ENCODE results near the gene HOXA2.

HOXA2 gene

DNA sequence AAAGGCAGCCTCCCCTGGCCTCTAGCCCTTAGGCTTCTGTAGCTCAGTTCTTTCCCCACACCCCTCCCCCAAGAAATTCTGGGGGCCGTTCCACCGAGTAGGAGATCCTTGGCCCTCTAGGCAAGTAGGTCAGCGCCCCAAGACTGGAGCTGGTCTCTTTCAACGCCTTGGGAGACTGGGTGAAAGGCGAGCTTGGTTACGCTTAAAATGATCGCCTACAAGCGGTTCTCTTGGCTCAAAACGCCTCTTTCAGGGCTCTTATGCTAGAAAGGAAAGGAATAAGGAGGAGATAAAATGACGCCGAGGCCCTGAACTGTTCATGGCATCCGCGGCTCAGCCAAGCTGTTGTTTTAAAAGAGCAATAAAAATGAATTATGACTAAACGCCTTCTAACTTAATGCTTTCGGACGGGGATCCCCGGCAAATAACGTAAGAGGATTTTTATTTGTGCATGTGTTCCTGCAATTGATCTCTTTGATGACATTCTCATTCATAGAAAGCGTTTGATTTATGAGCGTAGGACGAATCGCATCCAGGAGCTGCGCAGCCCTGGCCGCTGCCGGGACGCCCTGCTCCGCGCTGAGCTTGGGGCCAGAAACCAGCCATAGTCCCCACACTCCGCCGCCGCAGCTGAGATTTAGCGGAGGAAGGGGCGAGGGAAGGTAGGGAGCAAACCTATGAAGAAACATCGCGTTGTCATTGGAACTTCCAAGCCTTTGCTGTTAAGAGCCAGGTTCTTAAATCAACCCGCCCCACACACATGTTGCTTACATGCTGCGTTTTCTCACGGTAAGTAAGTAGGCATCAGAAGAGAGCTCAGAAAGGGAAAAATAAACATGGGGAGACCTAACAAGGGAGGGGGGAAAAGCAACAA lies 3.7 kb downstream of the HOXA2 start:
- no peak for DNase-seq (ENCODE audit: low spot score)

DNA sequence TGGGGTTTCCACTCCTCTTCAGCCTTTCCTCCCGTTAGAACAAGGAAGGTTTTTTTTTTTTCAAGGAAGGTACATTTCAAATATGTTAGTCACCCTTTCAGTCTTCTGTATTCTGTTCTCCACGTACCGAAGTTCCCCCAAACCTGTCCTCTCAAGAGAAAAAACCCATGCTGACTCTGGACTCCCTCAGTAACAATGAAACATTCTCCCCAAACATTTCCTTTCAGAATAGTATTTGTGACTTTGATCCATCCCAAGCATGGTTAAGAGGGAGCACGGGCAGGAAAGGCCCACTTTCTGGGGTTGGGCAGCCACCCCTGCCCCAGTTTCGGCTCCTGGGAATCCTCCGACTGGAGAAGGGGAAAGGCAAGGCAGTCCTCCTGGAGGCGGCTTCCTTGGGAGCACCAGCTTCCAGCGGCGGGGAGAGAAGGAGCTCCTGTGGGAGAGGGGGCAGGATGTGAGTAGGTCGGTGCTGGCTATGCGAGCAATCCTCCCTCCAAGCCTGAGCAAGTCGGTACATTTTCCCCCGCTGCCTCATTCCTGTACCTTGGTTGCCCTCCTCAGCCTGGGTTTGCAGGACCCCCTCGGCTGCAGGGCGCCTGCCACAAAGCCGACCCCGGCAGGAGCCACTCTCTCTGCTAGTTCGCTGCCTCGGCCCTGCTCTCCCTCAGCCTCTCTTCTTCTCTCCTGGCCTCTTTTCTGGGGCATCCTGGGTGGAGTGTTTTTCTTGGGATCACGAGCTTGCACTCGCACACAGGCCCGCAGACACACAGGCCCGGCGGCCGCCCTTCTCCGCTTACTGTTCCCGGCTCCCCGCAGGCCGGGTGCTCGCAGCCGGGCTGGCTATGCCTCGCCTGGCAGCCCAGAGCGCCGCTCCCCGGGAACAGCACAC lies 4.6 kb downstream of the HOXA2 start:
- no peak for DNase-seq (ENCODE audit: low spot score)

DNA sequence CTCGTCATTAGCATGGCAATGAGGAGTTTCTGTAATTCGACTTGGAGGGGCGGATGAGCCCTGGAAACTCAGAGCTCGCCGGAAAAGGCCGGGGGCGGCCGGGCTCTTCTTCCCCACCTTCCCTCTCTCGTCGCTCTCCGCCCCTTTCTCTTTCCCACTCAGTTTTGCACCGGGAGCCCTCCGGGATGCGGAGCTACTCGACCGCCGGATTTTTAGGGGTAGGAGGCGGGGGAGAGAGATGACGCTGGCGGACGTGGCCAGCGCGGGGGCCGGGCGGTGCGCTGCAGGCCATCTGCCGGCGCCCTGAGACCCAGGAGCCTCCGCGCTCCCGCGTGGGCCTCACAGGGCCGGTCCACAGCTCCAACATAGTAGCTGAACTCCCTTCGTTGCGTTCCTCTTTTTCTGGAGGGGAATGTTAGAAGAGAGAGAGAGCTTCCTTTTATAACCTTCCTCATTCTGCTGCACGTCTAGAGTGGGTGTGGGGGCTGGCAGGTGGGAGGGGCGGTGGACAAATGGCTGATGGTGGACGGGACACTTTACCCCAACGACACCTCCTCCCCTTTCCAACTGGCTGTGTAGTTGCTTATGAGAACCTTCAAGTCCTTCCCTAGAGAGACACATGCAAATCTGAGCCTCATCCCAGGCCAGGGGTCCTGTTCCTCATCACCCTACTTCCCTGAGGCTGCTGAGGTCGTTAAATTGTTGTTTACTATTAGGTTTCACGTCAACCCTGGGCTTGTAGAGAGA lies 5.5 kb downstream of the HOXA2 start:
- no peak for DNase-seq (ENCODE audit: low spot score)

- peak; percentile 95 for DNase-seq (ENCODE audit: low spot score)
Observed at GRCh38 chr7:27095897-27096767, 6.4 kb downstream of the HOXA2 start, which contains the start of gene HOXA1. TSS of gene HOXA1 (minus strand) at chr7:27096000. CDS start at chr7:27095912, 88 bp downstream.

DNA sequence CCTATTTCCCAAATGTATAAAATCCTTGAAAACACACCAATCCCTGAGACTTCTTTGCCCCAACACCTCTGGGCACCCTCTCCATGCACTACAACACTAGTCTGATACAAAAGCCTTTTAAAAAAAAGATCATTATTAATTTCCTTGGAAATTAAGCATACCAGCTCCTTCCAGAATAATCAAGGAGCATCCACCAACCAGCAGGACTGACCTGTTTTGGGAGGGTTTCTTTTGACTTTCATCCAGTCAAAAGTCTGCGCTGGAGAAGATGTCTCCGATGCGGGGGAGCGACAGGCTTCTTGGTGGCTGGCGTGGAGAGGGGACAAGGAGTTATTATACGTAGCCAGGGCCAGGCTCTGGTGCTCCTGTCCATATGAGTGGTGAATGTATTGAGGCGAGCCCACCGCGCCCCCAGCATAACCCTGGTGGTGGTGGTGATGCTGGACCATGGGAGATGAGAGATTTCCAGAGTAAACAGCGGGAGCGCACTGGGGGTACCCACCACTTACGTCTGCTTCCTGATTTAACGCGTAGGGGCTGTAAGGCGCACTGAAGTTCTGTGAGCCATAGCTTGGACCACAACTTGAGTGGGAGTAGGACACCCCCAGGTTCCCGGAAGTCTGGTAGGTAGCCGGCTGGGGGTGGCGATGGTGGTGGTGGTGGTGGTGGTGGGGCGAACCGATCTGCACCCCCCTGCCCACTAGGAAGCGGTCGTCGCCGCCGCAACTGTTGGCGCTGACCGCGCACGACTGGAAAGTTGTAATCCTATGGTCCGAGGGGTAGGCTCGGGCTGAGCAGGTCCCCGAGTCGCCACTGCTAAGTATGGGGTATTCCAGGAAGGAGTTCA lies 7.2 kb downstream of the HOXA2 start:
- DNase-seq (ENCODE audit: low spot score), result no peak

GRCh38 chr7:27094304-27095049 lies 8.0 kb downstream of the HOXA2 start:
- DNase-seq (ENCODE audit: low spot score), result no peak

DNA sequence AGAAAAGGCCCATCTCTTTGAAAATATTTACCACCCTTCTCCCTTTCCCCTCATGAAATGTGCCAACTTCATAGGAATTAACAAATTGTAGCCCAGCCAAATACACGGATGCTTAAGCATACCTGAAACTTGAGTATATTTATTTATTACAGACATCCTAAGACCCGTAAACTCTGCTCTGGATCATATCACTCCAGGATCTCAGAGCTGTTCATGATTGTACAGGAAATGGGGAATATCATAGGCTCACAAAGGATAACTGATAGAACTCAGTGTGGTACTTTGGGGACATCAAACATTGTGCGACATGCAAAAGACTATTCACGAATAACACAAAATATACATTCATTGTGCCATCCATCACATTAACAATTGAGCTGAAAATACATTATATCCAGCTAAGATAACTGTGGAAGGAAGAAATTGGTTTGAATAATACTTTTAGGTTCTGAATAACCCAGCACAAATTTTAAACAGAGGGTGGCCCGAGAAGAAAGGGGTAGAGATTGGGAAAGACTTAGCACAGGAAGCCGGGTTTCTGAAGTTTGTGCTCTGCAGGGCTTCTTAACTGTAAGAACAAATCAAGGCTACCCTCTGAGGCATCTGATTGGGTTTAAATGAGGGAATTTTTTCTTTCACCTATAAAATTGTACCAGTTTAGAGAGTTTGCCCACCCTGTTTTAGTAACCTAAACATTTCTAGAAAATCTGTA lies 9.1 kb downstream of the HOXA2 start:
- DNase-seq (ENCODE audit: low spot score), result no peak

DNA sequence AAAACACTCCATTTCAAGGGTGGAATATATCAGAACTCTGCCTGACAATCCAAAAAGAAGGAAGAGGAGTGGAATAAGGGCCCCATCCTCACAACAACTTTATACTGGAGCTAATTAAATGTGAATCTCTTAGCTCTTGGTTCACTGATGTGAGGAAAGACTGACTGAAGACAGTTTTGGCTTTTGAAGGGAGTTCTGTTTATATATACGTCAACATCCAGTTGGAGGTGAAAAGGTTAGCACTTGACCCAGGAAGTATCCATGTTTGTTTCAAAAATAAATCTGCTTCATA lies 9.7 kb downstream of the HOXA2 start:
- no peak for DNase-seq (ENCODE audit: low spot score)

DNA sequence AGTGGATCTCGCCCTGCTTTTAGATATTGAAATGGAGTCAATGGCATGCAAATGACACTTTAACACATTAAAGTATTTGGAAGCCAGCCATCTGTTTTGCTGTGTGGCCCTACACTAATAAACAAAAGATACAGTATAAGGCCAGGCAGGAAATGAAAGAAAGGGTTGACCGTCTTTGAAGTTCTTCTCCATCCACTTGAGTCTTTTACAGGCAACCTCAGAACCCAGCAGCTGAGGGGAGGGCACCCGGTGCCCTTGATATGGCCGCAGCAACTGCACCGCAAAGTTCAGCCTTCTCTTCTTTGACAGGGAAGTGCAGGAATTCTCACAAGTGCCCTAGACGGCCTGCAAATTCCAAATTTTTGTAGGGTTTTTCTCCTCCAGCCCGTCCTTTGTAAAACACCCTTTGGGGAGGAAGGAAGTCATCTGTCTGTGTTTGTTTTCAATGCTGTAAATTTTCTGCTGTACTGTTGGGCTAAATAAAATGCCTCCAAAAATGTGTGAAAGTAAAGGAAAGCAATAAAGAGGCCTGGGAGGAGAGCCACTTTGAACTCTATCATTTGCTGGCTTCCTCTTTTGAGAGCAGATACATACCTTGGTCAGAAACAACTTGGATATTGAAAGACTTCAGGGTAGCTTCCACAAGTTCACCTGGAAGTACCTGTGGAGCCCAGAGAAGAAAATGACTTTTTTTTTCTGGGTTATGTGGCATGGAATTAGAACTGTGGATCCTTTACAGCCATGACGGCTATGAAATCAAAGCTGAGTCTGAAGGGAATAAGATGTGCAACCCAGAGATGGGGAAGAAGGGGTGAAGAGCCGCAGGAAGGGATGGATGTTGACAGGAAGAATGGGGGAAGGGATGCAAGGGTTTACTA lies 10.3 kb downstream of the HOXA2 start:
- DNase-seq (ENCODE audit: low spot score), result no peak

DNA sequence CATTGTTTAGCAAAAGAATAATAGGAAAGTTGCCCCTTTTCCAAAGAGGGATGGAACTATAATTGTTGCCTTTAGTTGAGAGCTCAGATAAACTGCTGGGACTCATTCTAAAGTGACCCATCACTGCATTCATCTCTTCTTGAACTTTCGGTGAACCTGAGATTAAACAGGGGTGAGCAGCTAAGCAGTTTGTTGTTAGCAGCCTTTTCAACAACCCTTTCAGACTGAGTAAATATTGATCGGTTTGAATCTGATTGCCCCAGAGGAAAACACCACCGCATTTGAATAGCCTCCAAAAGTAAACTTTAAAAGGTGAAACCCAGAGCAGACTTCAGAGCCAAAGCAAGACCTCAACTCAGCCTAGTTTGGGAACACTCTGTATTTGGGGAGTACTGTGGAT lies 11.4 kb downstream of the HOXA2 start:
- DNase-seq (ENCODE audit: low spot score), result peak; percentile 42

- DNase-seq (ENCODE audit: low spot score), result no peak
Observed at GRCh38 chr7:27088002-27088922, 14.2 kb downstream of the HOXA2 start.

GRCh38 chr7:27083646-27084045 lies 18.8 kb downstream of the HOXA2 start:
- no peak for DNase-seq (ENCODE audit: low spot score)

DNA sequence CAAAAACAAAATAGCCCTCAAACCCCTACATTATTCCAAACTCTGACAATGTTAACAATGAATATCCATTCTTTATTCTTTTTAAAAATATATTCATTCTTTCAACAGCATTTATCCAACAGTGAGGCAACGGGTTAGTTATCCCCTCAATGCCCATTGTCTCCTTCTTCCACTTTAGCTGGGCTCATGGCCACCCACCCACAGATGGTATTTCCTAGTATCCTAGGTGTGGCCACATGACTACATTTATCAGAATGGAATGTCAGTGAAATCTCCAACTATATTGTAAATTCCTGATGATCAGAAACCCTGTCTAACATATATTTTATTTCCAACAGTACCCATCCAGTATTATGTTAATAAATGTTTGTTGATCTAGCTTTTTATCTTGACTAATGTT lies 20.3 kb downstream of the HOXA2 start:
- no peak for DNase-seq (ENCODE audit: low spot score)

GRCh38 chr7:27080844-27081436 lies 21.5 kb downstream of the HOXA2 start:
- peak; percentile 68 for DNase-seq (ENCODE audit: low spot score)

DNA sequence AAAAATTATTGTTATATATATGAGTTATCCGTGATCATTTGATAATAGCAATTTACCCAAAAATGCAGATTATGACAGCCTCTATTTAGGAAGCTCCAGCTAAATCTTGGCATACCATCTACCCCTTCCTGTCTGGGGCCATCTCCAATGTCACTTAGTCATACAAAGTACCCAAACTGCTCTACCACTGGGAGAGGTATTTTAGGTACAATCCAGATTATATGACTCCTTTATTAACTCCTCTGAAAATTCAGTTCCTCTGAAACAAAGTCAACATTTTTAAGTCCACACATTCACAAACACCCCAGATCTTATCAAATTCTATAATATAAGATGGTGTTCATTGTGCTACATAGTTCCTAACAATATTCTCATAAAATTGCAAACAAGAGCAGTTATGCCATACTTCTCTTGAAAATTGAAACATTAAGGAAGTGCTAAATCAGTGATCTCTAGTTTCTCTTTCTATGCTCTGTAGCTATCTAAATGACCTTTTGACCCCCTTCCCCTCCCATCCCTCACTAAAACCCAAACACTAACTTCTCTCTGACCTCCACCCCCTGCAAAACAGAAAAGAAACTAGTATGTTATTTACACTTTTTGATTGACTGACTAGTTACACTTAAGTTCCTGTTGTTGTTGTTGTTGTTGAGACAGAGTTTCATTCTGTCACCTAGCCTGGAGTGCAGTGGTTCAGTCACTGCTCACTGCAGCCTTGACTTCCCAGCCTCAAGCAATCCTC lies 23.1 kb downstream of the HOXA2 start:
- no peak for DNase-seq (ENCODE audit: low spot score)

Data from HuH-7.5 (cell line).